Left lung (tissue), 10 donors: ENCODE data around the gene GDF10. TPM values are rescaled to one million over a fixed set of nuclear protein-coding genes. Genes with fewer than 3 reads are reported as not detected.

Experiments
- ATAC-seq: fragments of 200-7000 bp; cut with Tn5 transposase; one replicate; pipeline ENCODE4 v1.9.1; 2020; ENCODE audit warnings: moderate library complexity
- DNase-seq, 4 donors: peaks; one replicate each; pipeline ENCODE4 v3.0.0-alpha.2; 2013 to 2020
- H3K27ac ChIP-seq, 2 donors: fragments of 200-600 bp; sonication (generic) in 1 of 2; one replicate each; pipeline versions ENCODE4 v1.5.0 to v1.8.0; 2020 to 2021
- H3K27me3 ChIP-seq, 2 donors: fragments of 200-600 bp; sonication (generic) in 1 of 2; one replicate each; pipeline versions ENCODE4 v1.5.0 to v1.8.0; 2020 to 2021
- H3K36me3 ChIP-seq, 2 donors: fragments of 200-600 bp; sonication (generic) in 1 of 2; one replicate each; pipeline versions ENCODE4 v1.5.0 to v1.8.0; 2020 to 2021
- H3K4me1 ChIP-seq, 2 donors: fragments of 200-600 bp; one replicate each; pipeline ENCODE4 v1.8.0; 2021
- H3K4me3 ChIP-seq, 2 donors: fragments of 200-600 bp; sonication (generic) in 1 of 2; one replicate each; pipeline versions ENCODE4 v1.5.0 to v1.8.0; 2020 to 2021; ENCODE audit warnings: mild to moderate bottlenecking in 1 of 2
- H3K9me3 ChIP-seq, 2 donors: fragments of 200-600 bp; sonication (generic) in 1 of 2; one replicate each; pipeline versions ENCODE4 v1.5.0 to v1.8.0; 2020 to 2021
- intact Hi-C, 2 donors: fragments of 100-400 bp; cut with DNase I; formaldehyde crosslinking; loops; one replicate each; pipeline versions ENCODE4 v1.11.2 to v1.14.2; 2022
- polyA plus RNA-seq, 6 donors: library from polyadenylated mRNA; unstranded; fragments of 120-200 nt; gene quantifications; one replicate each; pipeline ENCODE4 v1.2.1, GENCODE V29; 2013; ENCODE audit not compliant: insufficient read length in 6 of 6
- total RNA-seq, 2 donors: library from RNA; stranded (reverse); fragmentation: NEBNext Ultra II Directional; extraction: Animal tissue kit (Norgen Biotek cat#: 25700); gene quantifications; one replicate each; pipeline ENCODE4 v1.2.1, GENCODE V29; 2021
- TF ChIP-seq, protein P1 (sequence below), 2 donors: fragments of 200-600 bp; sonication (generic) in 1 of 2; IDR thresholded peaks; one replicate each; pipeline versions ENCODE4 v1.5.0 to v1.8.0; 2021; ENCODE audit warnings: antibody characterized with exemption in 2 of 2
- donor health status: DM: no; HTN: yes; CAD: no.
- donor health status: DM: no; HTN: no; CAD: no.

GDF10 gene
- total and polyA plus RNA-seq, 8 donors, result 9.4 to 169 (median 102) TPM

DNA sequence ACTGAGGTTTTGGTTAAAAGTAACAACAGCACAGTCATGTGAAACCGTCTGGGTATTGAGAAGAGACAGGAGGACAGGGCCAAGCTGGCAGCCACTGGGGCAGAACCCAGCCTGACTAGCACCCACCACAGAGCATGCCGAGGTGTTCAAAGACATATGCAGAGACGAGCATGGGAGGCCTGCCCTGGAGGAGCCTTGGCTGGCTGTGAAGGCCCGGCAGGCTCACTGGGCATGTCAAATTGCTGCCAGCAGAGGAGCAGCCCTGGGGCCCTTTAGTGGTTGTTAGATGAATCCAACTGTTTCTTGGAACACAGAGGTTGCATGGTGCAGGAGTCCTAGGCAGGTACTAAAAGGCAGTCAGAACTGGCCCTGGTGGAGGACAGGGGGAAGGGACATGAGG lies 17.3 kb downstream of the GDF10 start:
- Histone ChIP-seq H3K27ac (no peak overlapping the region), H3K36me3 (no peaks in the 10 kb centered on the region), H3K27me3 (peaks cover 0 to 12% of the 10 kb centered on the region in 2 donors), H3K4me1 (peaks cover 0 to under 1% of the 10 kb centered on the region in 2 donors), H3K9me3 (no peaks in the 10 kb centered on the region), H3K4me3 (no peak overlapping the region)
- TF ChIP-seq, protein P1, sequence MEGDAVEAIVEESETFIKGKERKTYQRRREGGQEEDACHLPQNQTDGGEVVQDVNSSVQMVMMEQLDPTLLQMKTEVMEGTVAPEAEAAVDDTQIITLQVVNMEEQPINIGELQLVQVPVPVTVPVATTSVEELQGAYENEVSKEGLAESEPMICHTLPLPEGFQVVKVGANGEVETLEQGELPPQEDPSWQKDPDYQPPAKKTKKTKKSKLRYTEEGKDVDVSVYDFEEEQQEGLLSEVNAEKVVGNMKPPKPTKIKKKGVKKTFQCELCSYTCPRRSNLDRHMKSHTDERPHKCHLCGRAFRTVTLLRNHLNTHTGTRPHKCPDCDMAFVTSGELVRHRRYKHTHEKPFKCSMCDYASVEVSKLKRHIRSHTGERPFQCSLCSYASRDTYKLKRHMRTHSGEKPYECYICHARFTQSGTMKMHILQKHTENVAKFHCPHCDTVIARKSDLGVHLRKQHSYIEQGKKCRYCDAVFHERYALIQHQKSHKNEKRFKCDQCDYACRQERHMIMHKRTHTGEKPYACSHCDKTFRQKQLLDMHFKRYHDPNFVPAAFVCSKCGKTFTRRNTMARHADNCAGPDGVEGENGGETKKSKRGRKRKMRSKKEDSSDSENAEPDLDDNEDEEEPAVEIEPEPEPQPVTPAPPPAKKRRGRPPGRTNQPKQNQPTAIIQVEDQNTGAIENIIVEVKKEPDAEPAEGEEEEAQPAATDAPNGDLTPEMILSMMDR (IDR thresholded peaks at IDR 0.05), result no peak
- DNase-seq, result no peak
- no peak for ATAC-seq
- intact Hi-C loops, result loop anchor here (10.0 kb wide), 2 partner anchors 272 to 292 kb away; no protein-coding TSS in a partner anchor

DNA sequence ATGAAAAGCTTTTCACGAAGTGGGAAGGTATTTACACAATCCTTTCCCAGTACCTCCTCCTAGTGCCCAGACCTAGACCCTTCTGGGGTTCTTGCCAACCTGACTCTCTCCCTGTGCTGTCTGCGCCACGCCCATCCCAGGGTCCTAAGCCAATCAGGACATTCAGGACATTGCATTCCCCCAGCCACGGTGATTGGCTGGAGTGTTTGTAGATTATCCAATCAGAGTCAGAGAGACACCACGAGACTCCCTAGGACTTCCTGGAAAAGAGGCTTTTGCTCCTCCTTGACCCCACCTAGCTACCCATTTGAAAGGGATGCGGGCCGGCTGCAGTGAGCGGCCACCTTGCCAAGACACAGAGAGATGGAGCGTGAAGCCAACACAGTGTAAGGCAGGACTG lies 18.7 kb downstream of the GDF10 start:
- Histone ChIP-seq H3K4me3 (no peak overlapping the region), H3K27me3 (peaks cover 0 to 19% of the 10 kb centered on the region in 2 donors), H3K9me3 (no peaks in the 10 kb centered on the region), H3K4me1 (no peaks in the 10 kb centered on the region), H3K27ac (no peak overlapping the region), H3K36me3 (no peaks in the 10 kb centered on the region)
- TF ChIP-seq, protein P1 (IDR thresholded peaks at IDR 0.05), result no peak
- peak in 1 of 4 donors; percentile 20 for DNase-seq
- no peak for ATAC-seq
- intact Hi-C loops, result loop anchor here (10.0 kb wide), 2 partner anchors 274 to 294 kb away; no protein-coding TSS in a partner anchor

DNA sequence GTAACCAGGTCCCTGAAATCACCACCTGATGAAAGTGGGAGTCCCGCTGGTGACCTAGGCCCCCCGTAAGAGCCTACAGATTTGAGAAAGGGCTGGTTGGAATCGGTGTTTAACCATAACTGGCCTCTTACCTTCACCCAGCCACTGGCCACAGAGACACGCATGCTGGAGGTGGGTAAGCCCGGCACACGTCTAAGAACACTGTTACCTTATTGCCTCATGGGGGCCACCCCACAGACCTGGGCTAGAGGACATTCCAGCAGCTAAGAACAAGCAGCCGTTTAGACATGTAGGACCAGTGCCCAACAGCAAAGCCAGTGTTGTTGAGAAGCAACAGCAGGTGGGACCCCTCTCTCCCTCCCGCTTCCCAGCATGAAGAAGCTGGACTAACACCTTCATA lies 19.8 kb downstream of the GDF10 start:
- no peaks in the 10 kb centered on the region for H3K36me3 ChIP-seq
- no peak overlapping the region for H3K27ac ChIP-seq
- DNase-seq (peak in 1 of 4 donors; percentile 26), ATAC-seq (no peak)
- H3K9me3 ChIP-seq, result no peaks in the 10 kb centered on the region
- TF ChIP-seq, protein P1 (IDR thresholded peaks at IDR 0.05), result no peak
- intact Hi-C loops, result loop anchor here (10.0 kb wide), 2 partner anchors 275 to 295 kb away; no protein-coding TSS in a partner anchor
- no peak overlapping the region for H3K4me3 ChIP-seq
- peaks cover 0 to 19% of the 10 kb centered on the region in 2 donors for H3K27me3 ChIP-seq
- H3K4me1 ChIP-seq, result no peaks in the 10 kb centered on the region

DNA sequence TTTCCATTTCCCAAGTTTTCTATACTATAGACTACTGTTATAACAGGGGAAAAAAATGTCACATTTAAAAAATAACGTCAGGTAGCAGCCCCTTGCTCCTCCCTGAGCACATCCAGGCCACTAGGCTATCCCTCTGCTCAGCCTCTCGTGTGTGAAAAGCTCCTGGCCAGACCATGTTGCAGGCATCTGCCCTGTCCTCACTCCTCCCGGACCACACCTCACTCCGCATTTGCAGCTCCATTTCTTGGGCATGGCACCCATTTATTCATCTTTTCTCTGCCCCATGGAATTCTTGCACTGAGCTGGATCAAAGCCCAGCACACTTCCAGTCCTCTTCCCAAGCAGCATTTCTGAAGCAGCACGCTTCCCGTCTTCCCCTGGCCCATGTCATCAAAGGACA lies 20.8 kb downstream of the GDF10 start:
- no peaks in the 10 kb centered on the region for H3K4me1 ChIP-seq
- DNase-seq (no peak), ATAC-seq (no peak)
- H3K36me3 ChIP-seq, result no peaks in the 10 kb centered on the region
- peaks cover 0 to 19% of the 10 kb centered on the region in 2 donors for H3K27me3 ChIP-seq
- TF ChIP-seq, protein P1 (IDR thresholded peaks at IDR 0.05), result no peak
- H3K4me3 ChIP-seq, result no peak overlapping the region
- intact Hi-C loops, result no loop called here
- H3K9me3 ChIP-seq, result no peaks in the 10 kb centered on the region
- H3K27ac ChIP-seq, result no peak overlapping the region

DNA sequence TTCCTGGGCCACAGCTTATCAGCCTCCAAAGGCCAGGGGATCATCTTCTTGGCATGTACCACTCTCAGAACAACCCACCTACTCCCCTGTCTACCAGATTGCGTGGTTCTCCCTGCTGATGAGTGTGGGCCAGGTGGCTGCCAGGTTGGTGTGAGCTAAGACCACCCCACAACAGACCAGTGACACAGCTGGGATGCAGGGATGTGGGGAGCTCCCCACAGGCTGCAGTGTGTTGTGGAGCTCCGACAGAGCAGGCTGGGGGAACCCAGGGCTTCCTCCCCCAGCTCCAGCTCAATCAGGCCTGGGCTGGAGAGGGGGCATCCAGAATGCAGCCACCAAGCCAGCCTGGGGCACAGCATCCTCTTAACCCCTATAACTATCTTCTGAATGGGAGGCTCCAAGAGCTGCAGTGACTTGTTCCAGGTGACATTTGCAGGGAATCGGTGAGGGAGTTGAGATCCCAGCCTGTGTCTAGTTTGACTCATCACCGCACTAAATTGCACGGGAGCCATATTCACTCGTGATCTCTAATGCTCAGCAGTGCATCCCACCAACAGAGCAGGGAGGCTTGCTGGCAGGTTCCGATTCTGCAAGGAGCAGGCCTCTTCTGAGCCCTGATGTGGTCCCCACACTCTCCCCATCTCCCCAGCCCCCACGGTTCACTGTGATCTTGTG lies 21.7 kb downstream of the GDF10 start:
- intact Hi-C loops, result no loop called here
- TF ChIP-seq, protein P1 (IDR thresholded peaks at IDR 0.05), result no peak
- ATAC-seq (no peak), DNase-seq (peak in 1 of 4 donors; percentile 31)
- Histone ChIP-seq H3K4me1 (no peaks in the 10 kb centered on the region), H3K4me3 (no peak overlapping the region), H3K27me3 (peaks cover 0 to 19% of the 10 kb centered on the region in 2 donors), H3K36me3 (no peaks in the 10 kb centered on the region), H3K27ac (no peak overlapping the region), H3K9me3 (no peaks in the 10 kb centered on the region)
